MM.1S (cell line): ENCODE results near the gene CSGALNACT2.
A peak's percentile ranks its signal among the peaks of the same experiment; 100 is the strongest.

ENCODE experiments used
- DNase-seq: peaks from one replicate; pipeline ENCODE4 v3.0.0-alpha.2; 2015
- H2AFZ ChIP-seq: fragments of 300-600 bp; sonication (generic); 2 replicates; pipeline ENCODE4 v1.6.0; 2016; ENCODE audit warnings: antibody characterized with exemption, low read length
- H3F3A ChIP-seq: fragments of 300-600 bp; sonication (generic); 2 replicates; pipeline ENCODE4 v1.6.1; 2016; ENCODE audit warnings: mild to moderate bottlenecking, antibody characterized with exemption, low read length, moderate library complexity, mixed read lengths; ENCODE audit not compliant: insufficient read depth
- H3K27ac ChIP-seq: fragments of 300-600 bp; sonication (generic); 2 replicates; pipeline ENCODE4 v1.5.1; 2016; ENCODE audit warnings: mild to moderate bottlenecking, low read length
- H3K27me3 ChIP-seq: fragments of 300-600 bp; sonication (generic); replicated peaks from 2 replicates; pipeline ENCODE4 v1.6.0; 2016; ENCODE audit warnings: low read length; ENCODE audit not compliant: insufficient read depth
- H3K36me3 ChIP-seq: fragments of 300-600 bp; sonication (generic); replicated peaks from 2 replicates; pipeline ENCODE4 v1.6.1; 2016; ENCODE audit warnings: mild to moderate bottlenecking, low read length, mixed read lengths; ENCODE audit not compliant: insufficient read depth
- H3K4me1 ChIP-seq: fragments of 300-600 bp; sonication (generic); 2 replicates; pipeline ENCODE4 v1.6.1; 2016; ENCODE audit warnings: low read length, mixed read lengths
- H3K4me2 ChIP-seq: fragments of 300-600 bp; sonication (generic); 2 replicates; pipeline ENCODE4 v1.6.0; 2016; ENCODE audit warnings: low read depth, low read length
- H3K4me3 ChIP-seq: fragments of 300-600 bp; sonication (generic); 2 replicates; pipeline ENCODE4 v1.5.1; 2016; ENCODE audit warnings: low read length, mixed read lengths
- H3K79me2 ChIP-seq: fragments of 300-600 bp; sonication (generic); 2 replicates; pipeline ENCODE4 v1.6.1; 2016; ENCODE audit warnings: mixed run types, low read length, mixed read lengths
- H3K9ac ChIP-seq: fragments of 300-600 bp; sonication (generic); 2 replicates; pipeline ENCODE4 v1.6.1; 2016; ENCODE audit warnings: low read length, mixed read lengths
- H3K9me2 ChIP-seq: fragments of 300-600 bp; sonication (generic); replicated peaks from 2 replicates; pipeline ENCODE4 v1.6.1; 2016; ENCODE audit warnings: mild to moderate bottlenecking, low read length, mixed read lengths; ENCODE audit not compliant: insufficient read depth
- H3K9me3 ChIP-seq: fragments of 300-600 bp; sonication (generic); replicated peaks from 2 replicates; pipeline ENCODE4 v1.6.1; 2016; ENCODE audit warnings: mild to moderate bottlenecking, low read length, mixed read lengths; ENCODE audit not compliant: insufficient read depth
- H4K20me1 ChIP-seq: fragments of 300-600 bp; sonication (generic); 2 replicates; pipeline ENCODE4 v1.6.1; 2016; ENCODE audit warnings: mild to moderate bottlenecking, low read length, moderate library complexity, mixed read lengths; ENCODE audit not compliant: insufficient read depth
- CTCF ChIP-seq: fragments of 300-600 bp; sonication (generic); IDR thresholded peaks from 2 replicates; pipeline ENCODE4 v1.5.1; 2016; ENCODE audit warnings: antibody characterized with exemption, low read length, mixed read lengths
- EZH2 ChIP-seq: fragments of 300-600 bp; sonication (generic); optimal IDR thresholded peaks from 2 replicates; pipeline ENCODE3; 2017; ENCODE audit warnings: low read depth, mild to moderate bottlenecking, antibody characterized with exemption, low read length, mixed read lengths
- EZH2phosphoT487 ChIP-seq: fragments of 300-600 bp; sonication (generic); IDR thresholded peaks from 2 replicates; pipeline ENCODE4 v1.6.1; 2018; ENCODE audit warnings: antibody characterized with exemption, low read length

Gene CSGALNACT2

GRCh38 chr10:43203448-43204041 lies 65.3 kb downstream of the CSGALNACT2 start:
- no peaks in the 10 kb centered on the region for H3K36me3 ChIP-seq
- no peaks in the 10 kb centered on the region for H4K20me1 ChIP-seq
- H3K4me2 ChIP-seq: no peak overlapping the region
- no peaks in the 10 kb centered on the region for H3K9me2 ChIP-seq
- H3F3A ChIP-seq: no peaks in the 10 kb centered on the region
- H3K9ac ChIP-seq: no peak overlapping the region
- no peaks in the 10 kb centered on the region for H3K27me3 ChIP-seq
- TF ChIP-seq EZH2phosphoT487: no peak
- no peak for TF ChIP-seq CTCF
- no peak for TF ChIP-seq EZH2
- no peaks in the 10 kb centered on the region for H3K9me3 ChIP-seq
- no peak overlapping the region for H3K4me3 ChIP-seq
- H2AFZ ChIP-seq: no peak overlapping the region
- no peaks in the 10 kb centered on the region for H3K79me2 ChIP-seq
- H3K4me1 ChIP-seq: no peaks in the 10 kb centered on the region
- no peak for DNase-seq
- H3K27ac ChIP-seq: no peak overlapping the region

DNA sequence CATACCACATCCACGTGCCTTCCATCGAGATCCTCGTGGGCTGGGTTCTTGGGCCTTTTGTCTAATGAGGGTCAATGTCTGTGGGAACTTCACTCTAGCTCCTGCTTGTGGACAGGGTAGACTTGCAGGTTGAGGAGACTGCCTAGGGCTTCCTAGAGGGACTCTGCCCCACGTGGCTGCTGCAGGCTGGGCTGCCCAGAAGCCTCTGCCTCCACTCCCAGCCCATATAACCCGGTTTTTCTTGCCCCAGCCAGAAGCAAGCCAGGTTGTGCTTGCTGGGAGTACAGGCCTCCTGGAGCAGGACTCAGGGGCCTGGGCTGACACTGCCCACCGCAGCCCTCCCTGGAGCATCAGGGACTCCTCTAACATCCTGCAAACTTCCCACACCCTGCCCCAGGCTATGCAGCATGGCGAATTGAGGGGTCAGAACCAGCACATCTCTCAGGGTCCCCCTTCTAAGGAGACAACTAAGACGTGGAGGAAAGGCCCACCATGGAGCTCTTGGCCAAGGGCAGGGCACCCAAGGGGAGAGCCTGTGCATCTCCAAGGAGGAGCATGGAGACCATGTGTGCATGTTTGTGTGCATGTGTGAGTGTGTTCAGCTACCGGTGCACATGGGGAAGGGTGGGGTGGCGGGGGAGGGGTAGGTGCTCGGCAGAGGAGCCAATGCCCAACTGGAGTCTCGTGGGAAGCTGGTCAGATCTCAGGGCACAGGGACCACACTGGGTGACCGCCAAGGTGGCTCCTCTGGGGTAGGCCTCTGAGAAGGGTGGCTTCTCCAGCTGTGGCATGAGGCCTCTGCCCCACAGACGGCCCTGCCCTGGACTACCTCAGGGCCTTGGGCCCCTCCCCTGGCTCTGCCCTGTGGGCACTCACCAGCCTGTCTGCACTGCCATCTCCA lies 66.0 kb downstream of the CSGALNACT2 start:
- no peak overlapping the region for H2AFZ ChIP-seq
- no peaks in the 10 kb centered on the region for H3F3A ChIP-seq
- no peak overlapping the region for H3K9ac ChIP-seq
- TF ChIP-seq CTCF: no peak
- no peak for TF ChIP-seq EZH2phosphoT487
- TF ChIP-seq EZH2: no peak
- H3K27ac ChIP-seq: no peak overlapping the region
- no peak overlapping the region for H3K4me2 ChIP-seq
- no peaks in the 10 kb centered on the region for H4K20me1 ChIP-seq
- H3K4me1 ChIP-seq: no peaks in the 10 kb centered on the region
- no peaks in the 10 kb centered on the region for H3K79me2 ChIP-seq
- no peaks in the 10 kb centered on the region for H3K9me2 ChIP-seq
- H3K36me3 ChIP-seq: no peaks in the 10 kb centered on the region
- H3K27me3 ChIP-seq: no peaks in the 10 kb centered on the region
- no peaks in the 10 kb centered on the region for H3K9me3 ChIP-seq
- H3K4me3 ChIP-seq: no peak overlapping the region
- DNase-seq: no peak

- Histone ChIP-seq H3K9ac (no peak overlapping the region), H3K27me3 (no peaks in the 10 kb centered on the region), H3K4me1 (no peaks in the 10 kb centered on the region), H3K27ac (no peak overlapping the region), H3K9me3 (no peaks in the 10 kb centered on the region), H3K79me2 (no peaks in the 10 kb centered on the region), H4K20me1 (no peaks in the 10 kb centered on the region), H3K4me2 (no peak overlapping the region), H3K36me3 (no peaks in the 10 kb centered on the region), H3K4me3 (no peak overlapping the region), H2AFZ (0 out of 2 replicates have a peak overlapping the region, but pooled peaks have one; percentile 12), H3K9me2 (no peaks in the 10 kb centered on the region), H3F3A (no peaks in the 10 kb centered on the region)
- peak; percentile 86 for TF ChIP-seq CTCF
- TF ChIP-seq EZH2: no peak
- no peak for TF ChIP-seq EZH2phosphoT487
- peak; percentile 36 for DNase-seq
Measured at GRCh38 chr10:43204943-43205671, 66.9 kb downstream of the CSGALNACT2 start.
